OCI-LY7 (cell line): ENCODE data around the gene SLC2A13. TPM values are rescaled to one million over a fixed set of nuclear protein-coding genes. Genes with fewer than 3 reads are reported as not detected.

Experiments
- BruUV-seq: library from RNA; stranded (reverse); fragments of 400-500 nt; replicated peaks from 2 replicates; lab custom pipeline; 2021; lab: Mats Ljungman, UMichigan
- CTCF ChIA-PET: fragments of 300-600 bp; sonication (Branson Sonifier 250); formaldehyde crosslinking; loops from one replicate; lab custom pipeline; 2022; ENCODE audit warnings: antibody characterized with exemption; ENCODE audit not compliant: unreplicated experiment; lab: Charles Lee
- POLR2A ChIA-PET: fragments of 300-600 bp; sonication (Branson Sonifier 250); formaldehyde crosslinking; loops from one replicate; lab custom pipeline; 2022; ENCODE audit warnings: antibody characterized with exemption; lab: Charles Lee
- DNase-seq: peaks from one replicate; pipeline ENCODE4 v3.0.0-alpha.2; 2015; ENCODE audit warnings: low spot score
- H2AFZ ChIP-seq: fragments of 200-600 bp; sonication (generic), shearing (Covaris generic); 2 replicates; pipeline ENCODE4 v1.6.1; 2014; ENCODE audit warnings: mild to moderate bottlenecking, antibody characterized with exemption, low read length, moderate library complexity
- H3K27ac ChIP-seq: fragments of 200-600 bp; sonication (generic); 2 replicates; pipeline ENCODE4 v1.5.1; 2014; ENCODE audit warnings: mixed run types, low read depth, mild to moderate bottlenecking, moderate library complexity, low read length, inconsistent platforms; ENCODE audit not compliant: poor library complexity, severe bottlenecking
- H3K36me3 ChIP-seq: fragments of 200-600 bp; sonication (generic); 2 replicates; pipeline ENCODE4 v1.6.1; 2014; ENCODE audit warnings: mild to moderate bottlenecking, antibody characterized with exemption, low read length, moderate library complexity, mixed read lengths; ENCODE audit not compliant: insufficient read depth
- H3K4me1 ChIP-seq: fragments of 200-600 bp; sonication (generic); 2 replicates; pipeline ENCODE4 v1.5.1; 2014; ENCODE audit warnings: mild to moderate bottlenecking, low read length; ENCODE audit not compliant: insufficient read depth, poor library complexity, severe bottlenecking
- H3K4me2 ChIP-seq: fragments of 200-600 bp; sonication (generic); 2 replicates; pipeline ENCODE4 v1.6.1; 2014; ENCODE audit warnings: mild to moderate bottlenecking, low read length
- H3K4me3 ChIP-seq: fragments of 200-600 bp; sonication (generic); 2 replicates; pipeline ENCODE4 v1.5.1; 2014; ENCODE audit warnings: mild to moderate bottlenecking, low read depth, low read length; ENCODE audit not compliant: poor library complexity, severe bottlenecking
- H3K79me2 ChIP-seq: fragments of 200-600 bp; sonication (generic); 2 replicates; pipeline ENCODE4 v1.6.1; 2016; ENCODE audit warnings: low read depth, mild to moderate bottlenecking, low read length, moderate library complexity, mixed read lengths; ENCODE audit not compliant: insufficient read depth
- H3K9me2 ChIP-seq: fragments of 200-600 bp; sonication (generic); 2 replicates; pipeline ENCODE4 v1.6.1; 2016; ENCODE audit warnings: mild to moderate bottlenecking, low read length, mixed read lengths; ENCODE audit not compliant: insufficient read depth
- H3K9me3 ChIP-seq: fragments of 200-600 bp; sonication (generic); 2 replicates; pipeline ENCODE4 v1.6.1; 2014; ENCODE audit warnings: mild to moderate bottlenecking, mixed run types, low read length, mixed read lengths
- H4K20me1 ChIP-seq: fragments of 200-600 bp; sonication (generic); 2 replicates; pipeline ENCODE4 v1.6.1; 2014; ENCODE audit warnings: mild to moderate bottlenecking, antibody characterized with exemption, low read length, moderate library complexity, mixed read lengths; ENCODE audit not compliant: insufficient read depth
- EZH2phosphoT487 ChIP-seq: fragments of 200-600 bp; sonication (generic); IDR thresholded peaks from 2 replicates; pipeline ENCODE4 v1.6.1; 2018; ENCODE audit warnings: low read depth, borderline replicate concordance, mild to moderate bottlenecking, mixed run types, antibody characterized with exemption, low read length, moderate library complexity, mixed read lengths
- intact Hi-C: fragments of 100-400 bp; cut with micrococcal nuclease; formaldehyde crosslinking; loops from one replicate; pipeline ENCODE4 v1.10.0; 2022; ENCODE audit not compliant: unreplicated experiment
- total RNA-seq, 2 experiments: library from RNA; depleted of rRNA in 1 of 2; stranded (reverse); fragments of >200 nt in 1 of 2; shearing (Covaris generic) in 1 of 2; gene quantifications; 2 replicates each; pipeline ENCODE4 v1.2.3, GENCODE V29; 2014 to 2022
- TF ChIP-seq, protein P1 (sequence below): fragments of 200-600 bp; sonication (generic); conservative IDR thresholded peaks from 2 replicates; pipeline ENCODE4 v1.5.1; 2014; ENCODE audit warnings: mild to moderate bottlenecking, antibody characterized with exemption, low read length, moderate library complexity, mixed read lengths

SLC2A13 gene
- total RNA-seq, 2 experiments from 2014 or later = 12.4 to 16.5 TPM

GRCh38 chr12:39892146-39892545 lies 213.7 kb downstream of the SLC2A13 start:
- no peak overlapping the region for H2AFZ ChIP-seq
- DNase-seq = no peak
- no peak overlapping the region for H3K4me3 ChIP-seq
- CTCF ChIA-PET = no interaction called here
- no peaks in the 10 kb centered on the region for H4K20me1 ChIP-seq
- H3K4me1 ChIP-seq = no peaks in the 10 kb centered on the region
- POLR2A ChIA-PET = interaction anchor here (0.6 kb wide), 1 partner anchor 142 kb away, joined by 3 read pairs; no protein-coding TSS in a partner anchor
- H3K27ac ChIP-seq = no peak overlapping the region
- H3K9me3 ChIP-seq = 0 out of 2 replicates have a peak, but pooled peaks cover 3% of the 10 kb centered on the region
- no peaks in the 10 kb centered on the region for H3K79me2 ChIP-seq
- no TSS peak for BruUV-seq
- H3K4me2 ChIP-seq = no peak overlapping the region
- no peaks in the 10 kb centered on the region for H3K36me3 ChIP-seq
- no peak for TF ChIP-seq EZH2phosphoT487
- H3K9me2 ChIP-seq = no peaks in the 10 kb centered on the region
- intact Hi-C loops = no loop called here

- H3K4me1 ChIP-seq = no peaks in the 10 kb centered on the region
- no peaks in the 10 kb centered on the region for H4K20me1 ChIP-seq
- H3K4me2 ChIP-seq = no peak overlapping the region
- ChIA-PET CTCF (no interaction called here), POLR2A (no interaction called here)
- intact Hi-C loops = no loop called here
- no peak overlapping the region for H3K27ac ChIP-seq
- no peak overlapping the region for H3K4me3 ChIP-seq
- no peaks in the 10 kb centered on the region for H3K9me3 ChIP-seq
- no peak overlapping the region for H2AFZ ChIP-seq
- no TSS peak for BruUV-seq
- DNase-seq = no peak
- TF ChIP-seq, protein P1, sequence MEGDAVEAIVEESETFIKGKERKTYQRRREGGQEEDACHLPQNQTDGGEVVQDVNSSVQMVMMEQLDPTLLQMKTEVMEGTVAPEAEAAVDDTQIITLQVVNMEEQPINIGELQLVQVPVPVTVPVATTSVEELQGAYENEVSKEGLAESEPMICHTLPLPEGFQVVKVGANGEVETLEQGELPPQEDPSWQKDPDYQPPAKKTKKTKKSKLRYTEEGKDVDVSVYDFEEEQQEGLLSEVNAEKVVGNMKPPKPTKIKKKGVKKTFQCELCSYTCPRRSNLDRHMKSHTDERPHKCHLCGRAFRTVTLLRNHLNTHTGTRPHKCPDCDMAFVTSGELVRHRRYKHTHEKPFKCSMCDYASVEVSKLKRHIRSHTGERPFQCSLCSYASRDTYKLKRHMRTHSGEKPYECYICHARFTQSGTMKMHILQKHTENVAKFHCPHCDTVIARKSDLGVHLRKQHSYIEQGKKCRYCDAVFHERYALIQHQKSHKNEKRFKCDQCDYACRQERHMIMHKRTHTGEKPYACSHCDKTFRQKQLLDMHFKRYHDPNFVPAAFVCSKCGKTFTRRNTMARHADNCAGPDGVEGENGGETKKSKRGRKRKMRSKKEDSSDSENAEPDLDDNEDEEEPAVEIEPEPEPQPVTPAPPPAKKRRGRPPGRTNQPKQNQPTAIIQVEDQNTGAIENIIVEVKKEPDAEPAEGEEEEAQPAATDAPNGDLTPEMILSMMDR = no peak
- TF ChIP-seq EZH2phosphoT487 = no peak
- H3K36me3 ChIP-seq = no peaks in the 10 kb centered on the region
- no peaks in the 10 kb centered on the region; the same call in 1 of the 2 replicates for H3K9me2 ChIP-seq
- no peaks in the 10 kb centered on the region for H3K79me2 ChIP-seq
Observed at GRCh38 chr12:39887856-39888255, 218.0 kb downstream of the SLC2A13 start.

GRCh38 chr12:39886106-39886505 lies 219.8 kb downstream of the SLC2A13 start:
- Histone ChIP-seq H3K27ac (no peak overlapping the region), H3K4me3 (no peak overlapping the region), H3K36me3 (no peaks in the 10 kb centered on the region), H2AFZ (no peak overlapping the region), H3K79me2 (no peaks in the 10 kb centered on the region), H3K4me2 (no peak overlapping the region), H3K9me3 (no peaks in the 10 kb centered on the region), H3K4me1 (no peaks in the 10 kb centered on the region), H4K20me1 (no peaks in the 10 kb centered on the region), H3K9me2 (no peaks in the 10 kb centered on the region; the same call in 1 of the 2 replicates)
- ChIA-PET POLR2A (interaction anchor here (0.7 kb wide), 1 partner anchor 523 kb away, joined by 3 read pairs; no protein-coding TSS in a partner anchor), CTCF (no interaction called here)
- DNase-seq = no peak
- intact Hi-C loops = no loop called here
- BruUV-seq = no TSS peak
- TF ChIP-seq EZH2phosphoT487 = no peak
- TF ChIP-seq, protein P1 = no peak
